T follicular helper cell (primary cell): Measurements from ENCODE around the gene MACROH2A2.
"Not testable (repeated sequence)": the region's sequence is repeated elsewhere in the genome, so short reads cannot be mapped to it uniquely, and the experiment has no call there.

ENCODE experiments used
- DNase-seq: peaks from one replicate; pipeline ENCODE4 v3.0.0-alpha.2; 2020; ENCODE audit warnings: low read depth

MACROH2A2 gene

GRCh38 chr10:70101068-70101562 lies 48.5 kb downstream of the MACROH2A2 start:
- not testable (repeated sequence) for DNase-seq

GRCh38 chr10:70101668-70102067 lies 49.0 kb downstream of the MACROH2A2 start:
- DNase-seq: no peak

- DNase-seq: no peak
Measured at GRCh38 chr10:70106958-70107791, 54.5 kb downstream of the MACROH2A2 start.

- no peak for DNase-seq
Measured at GRCh38 chr10:70109064-70109729, 56.6 kb downstream of the MACROH2A2 start.

GRCh38 chr10:70111496-70111895 lies 58.9 kb downstream of the MACROH2A2 start:
- DNase-seq: no peak

GRCh38 chr10:70112071-70112470 lies 59.4 kb downstream of the MACROH2A2 start:
- DNase-seq: no peak

- no peak for DNase-seq
Measured at GRCh38 chr10:70114902-70115301, 62.3 kb downstream of the MACROH2A2 start.

GRCh38 chr10:70115948-70116682 lies 63.5 kb downstream of the MACROH2A2 start:
- peak; percentile 25 for DNase-seq

GRCh38 chr10:70117646-70118045 lies 65.0 kb downstream of the MACROH2A2 start:
- no peak for DNase-seq

GRCh38 chr10:70118196-70118595 lies 65.5 kb downstream of the MACROH2A2 start:
- no peak for DNase-seq

GRCh38 chr10:70119197-70119596 lies 66.6 kb downstream of the MACROH2A2 start:
- DNase-seq: no peak

- DNase-seq: no peak
Measured at GRCh38 chr10:70119623-70120022, 67.0 kb downstream of the MACROH2A2 start.

GRCh38 chr10:70120417-70120816 lies 67.8 kb downstream of the MACROH2A2 start:
- no peak for DNase-seq

GRCh38 chr10:70121281-70121949 lies 68.8 kb downstream of the MACROH2A2 start:
- DNase-seq: no peak

- no peak for DNase-seq
Measured at GRCh38 chr10:70122742-70123141, 70.1 kb downstream of the MACROH2A2 start.

- DNase-seq: not testable (repeated sequence)
Measured at GRCh38 chr10:70123166-70123565, 70.5 kb downstream of the MACROH2A2 start.

- no peak for DNase-seq
Measured at GRCh38 chr10:70123817-70124216, 71.2 kb downstream of the MACROH2A2 start.

GRCh38 chr10:70124415-70124814 lies 71.8 kb downstream of the MACROH2A2 start:
- no peak for DNase-seq

GRCh38 chr10:70124918-70125317 lies 72.3 kb downstream of the MACROH2A2 start:
- DNase-seq: no peak

GRCh38 chr10:70125918-70126552 lies 73.4 kb downstream of the MACROH2A2 start:
- DNase-seq: no peak

- no peak for DNase-seq
Measured at GRCh38 chr10:70126700-70127395, 74.2 kb downstream of the MACROH2A2 start.
